GM23338 (cell line): ENCODE measurements around the gene ABCG8. TPM values are rescaled to one million over a fixed set of nuclear protein-coding genes. Genes with fewer than 3 reads are reported as not detected.

Experiments
- ATAC-seq: fragments of 200-7000 bp; cut with Tn5 transposase; 3 replicates; pipeline ENCODE4 v1.9.1; 2020
- DNase-seq: peaks from one replicate; pipeline ENCODE4 v3.0.0-alpha.2; 2015; ENCODE audit warnings: low spot score
- H2AFZ ChIP-seq: fragments of 200-600 bp; sonication (generic); 2 replicates; pipeline ENCODE4 v1.8.0; 2016; ENCODE audit warnings: antibody characterized with exemption, mild to moderate bottlenecking, moderate library complexity
- H3F3A ChIP-seq: fragments of 200-600 bp; sonication (generic); replicated peaks from 2 replicates; pipeline ENCODE4 v1.8.0; 2017; ENCODE audit warnings: antibody characterized with exemption, mixed run types, low read depth
- H3K27ac ChIP-seq: fragments of 200-600 bp; sonication (generic); 2 replicates; pipeline ENCODE4 v1.6.1; 2016; ENCODE audit warnings: low read depth
- H3K27me3 ChIP-seq: fragments of 200-600 bp; sonication (generic); 2 replicates; pipeline ENCODE4 v1.8.0; 2016; ENCODE audit warnings: mild to moderate bottlenecking, mixed run types, moderate library complexity; ENCODE audit not compliant: insufficient read depth
- H3K36me3 ChIP-seq: fragments of 200-600 bp; sonication (generic); 2 replicates; pipeline ENCODE4 v1.8.0; 2016; ENCODE audit warnings: mild to moderate bottlenecking; ENCODE audit not compliant: insufficient read depth
- H3K4me1 ChIP-seq: fragments of 200-600 bp; sonication (generic); 2 replicates; pipeline ENCODE4 v1.8.0; 2016; ENCODE audit warnings: mild to moderate bottlenecking, moderate library complexity; ENCODE audit not compliant: insufficient read depth
- H3K4me2 ChIP-seq: fragments of 200-600 bp; sonication (generic); 2 replicates; pipeline ENCODE4 v1.7.1; 2017; ENCODE audit warnings: mixed run types
- H3K4me3 ChIP-seq: fragments of 200-600 bp; sonication (generic); 2 replicates; pipeline ENCODE4 v1.6.1; 2016; ENCODE audit warnings: mixed run types
- H3K79me2 ChIP-seq: fragments of 200-600 bp; sonication (generic); replicated peaks from 2 replicates; pipeline ENCODE4 v1.8.0; 2017; ENCODE audit warnings: mild to moderate bottlenecking; ENCODE audit not compliant: insufficient read depth
- H3K9me2 ChIP-seq: fragments of 200-600 bp; sonication (generic); 2 replicates; pipeline ENCODE4 v1.8.0; 2017; ENCODE audit not compliant: insufficient read depth
- H4K20me1 ChIP-seq: fragments of 200-600 bp; sonication (generic); replicated peaks from 2 replicates; pipeline ENCODE4 v1.8.0; 2017; ENCODE audit warnings: mild to moderate bottlenecking; ENCODE audit not compliant: insufficient read depth
- H3K27ac Mint-ChIP-seq: 2 replicates; pipeline ENCODE4 v1.8.0; 2020; ENCODE audit warnings: inconsistent platforms, mild to moderate bottlenecking, moderate library complexity, mixed read lengths
- H3K27me3 Mint-ChIP-seq: 3 replicates; pipeline ENCODE4 v1.8.0; 2022; ENCODE audit warnings: low read depth, mild to moderate bottlenecking, moderate library complexity, mixed read lengths, inconsistent platforms; ENCODE audit not compliant: insufficient read depth, poor library complexity
- H3K36me3 Mint-ChIP-seq: 3 replicates; pipeline ENCODE4 v1.8.0; 2021; ENCODE audit warnings: low read depth, mild to moderate bottlenecking, inconsistent platforms, moderate library complexity, mixed read lengths
- H3K4me1 Mint-ChIP-seq: 3 replicates; pipeline ENCODE4 v1.8.0; 2020; ENCODE audit warnings: mild to moderate bottlenecking, inconsistent platforms, mixed read lengths
- H3K4me3 Mint-ChIP-seq: 3 replicates; pipeline ENCODE4 v1.8.0; 2021; ENCODE audit warnings: moderate library complexity, mild to moderate bottlenecking, inconsistent platforms, mixed read lengths
- H3K9me3 Mint-ChIP-seq: 3 replicates; pipeline ENCODE4 v1.8.0; 2020; ENCODE audit warnings: moderate library complexity, mild to moderate bottlenecking, inconsistent platforms, mixed read lengths
- CTCF ChIP-seq, 2 experiments: fragments of 200-600 bp in 1 of 2; sonication (generic) in 1 of 2; conservative IDR thresholded peaks; 2 replicates each; pipeline versions ENCODE4 v1.5.1 to v1.6.1; 2016 to 2017; ENCODE audit warnings: antibody characterized with exemption in 2 of 2, low read depth in 2 of 2, mild to moderate bottlenecking in 2 of 2, moderate library complexity in 1 of 2
- ETS1 ChIP-seq: IDR thresholded peaks from 2 replicates; pipeline ENCODE4 v1.6.1; 2016; ENCODE audit warnings: antibody characterized with exemption
- EZH2phosphoT487 ChIP-seq: fragments of 200-600 bp; sonication (generic); IDR thresholded peaks from one replicate; pipeline ENCODE4 v1.8.1; 2018; ENCODE audit warnings: antibody characterized with exemption; ENCODE audit not compliant: unreplicated experiment
- JUNB ChIP-seq: IDR thresholded peaks from one replicate; pipeline ENCODE4 v1.6.1; 2016; ENCODE audit warnings: antibody characterized with exemption; ENCODE audit not compliant: unreplicated experiment
- NANOG ChIP-seq: IDR thresholded peaks from 2 replicates; pipeline ENCODE4 v1.6.1; 2016; ENCODE audit warnings: antibody characterized with exemption, borderline replicate concordance
- POLR2AphosphoS5 ChIP-seq: IDR thresholded peaks from 2 replicates; pipeline ENCODE4 v1.6.1; 2016; ENCODE audit warnings: antibody characterized with exemption, low read depth
- REST ChIP-seq: IDR thresholded peaks from one replicate; pipeline ENCODE4 v1.6.1; 2018; ENCODE audit warnings: antibody characterized with exemption; ENCODE audit not compliant: unreplicated experiment
- ZNF114 ChIP-seq: fragments of 250-450 bp; sonication (Bioruptor Pico); IDR thresholded peaks from 2 replicates; pipeline ENCODE4 v1.5.0; 2020; ENCODE audit warnings: mild to moderate bottlenecking, moderate library complexity
- ZNF331 ChIP-seq: fragments of 250-450 bp; sonication (Bioruptor Pico); IDR thresholded peaks from 2 replicates; pipeline ENCODE4 v1.5.0; 2020; ENCODE audit warnings: low read depth, mild to moderate bottlenecking, moderate library complexity
- polyA plus RNA-seq: library from polyadenylated mRNA; unstranded; fragments of >200 nt; fragmentation: Nextera tagmentation; extraction: Ambion mirVana; gene quantifications from 2 replicates; pipeline ENCODE4 v1.2.1, GENCODE V29; 2016
- total RNA-seq: library from RNA; depleted of rRNA; stranded (reverse); fragments of >200 nt; shearing (Covaris generic); gene quantifications from 2 replicates; pipeline ENCODE4 v1.2.3, GENCODE V29; 2014

The ABCG8 gene
- total and polyA plus RNA-seq, 2 experiments from 2014 or later: 0.19 to 0.35 TPM

GRCh38 chr2:43822839-43823238, 15.9 kb upstream of the ABCG8 start:
- no peaks in the 10 kb centered on the region for H3K9me3 Mint-ChIP-seq
- no peak for DNase-seq

GRCh38 chr2:43823751-43824150, 15.0 kb upstream of the ABCG8 start:
- Histone ChIP-seq H3K4me3 (no peak overlapping the region), H3K36me3 (no peaks in the 10 kb centered on the region), H3F3A (no peaks in the 10 kb centered on the region), H3K4me2 (no peak overlapping the region), H3K79me2 (no peaks in the 10 kb centered on the region), H3K27me3 (no peaks in the 10 kb centered on the region), H3K9me2 (no peaks in the 10 kb centered on the region), H2AFZ (0 out of 2 replicates have a peak overlapping the region, but pooled peaks have one; percentile 6), H3K4me1 (no peaks in the 10 kb centered on the region), H3K27ac (no peak overlapping the region), H4K20me1 (no peaks in the 10 kb centered on the region)
- H3K27ac Mint-ChIP-seq: no peak overlapping the region
- H3K4me1 Mint-ChIP-seq: peaks cover 4% of the 10 kb centered on the region; the same call in 1 of the 3 replicates
- no peak for DNase-seq
- H3K4me3 Mint-ChIP-seq: no peak overlapping the region
- H3K27me3 Mint-ChIP-seq: peaks cover 3% of the 10 kb centered on the region
- no peak for TF ChIP-seq ZNF114
- TF ChIP-seq ZNF331 (CRISPR knock-in tag): no peak
- no peak for TF ChIP-seq REST
- TF ChIP-seq NANOG: no peak
- no peak for TF ChIP-seq JUNB
- no peak for ATAC-seq
- H3K9me3 Mint-ChIP-seq: no peaks in the 10 kb centered on the region
- no peaks in the 10 kb centered on the region for H3K36me3 Mint-ChIP-seq

More at GRCh38 chr2:43822839-43823238, 15.9 kb upstream of the ABCG8 start:
- H3K36me3 Mint-ChIP-seq: no peaks in the 10 kb centered on the region
- H3K27me3 Mint-ChIP-seq: peaks cover 1% of the 10 kb centered on the region
- no peaks in the 10 kb centered on the region for H3K27me3 ChIP-seq
- no peaks in the 10 kb centered on the region for H3K79me2 ChIP-seq
- H3K4me2 ChIP-seq: no peak overlapping the region
- H3K4me3 Mint-ChIP-seq: no peak overlapping the region
- no peaks in the 10 kb centered on the region for H3K4me1 ChIP-seq
- H4K20me1 ChIP-seq: no peaks in the 10 kb centered on the region
- no peak for TF ChIP-seq ETS1
- no peak for TF ChIP-seq EZH2phosphoT487
- TF ChIP-seq JUNB: no peak
- TF ChIP-seq CTCF (conservative IDR thresholded peaks at IDR 0.05; ENCODE audit: low read depth in 2 of 2): no peak
- no peak for TF ChIP-seq POLR2AphosphoS5
- H3K27ac Mint-ChIP-seq: no peak overlapping the region
- H3K27ac ChIP-seq: no peak overlapping the region
- no peak for ATAC-seq
- H3K9me2 ChIP-seq: no peaks in the 10 kb centered on the region
- H3K4me1 Mint-ChIP-seq: peaks cover 4% of the 10 kb centered on the region; the same call in 1 of the 3 replicates
- no peak overlapping the region for H2AFZ ChIP-seq
- H3K36me3 ChIP-seq: no peaks in the 10 kb centered on the region
- H3F3A ChIP-seq: no peaks in the 10 kb centered on the region
- no peak overlapping the region for H3K4me3 ChIP-seq
